ENCODE data around the gene ROBO2. TPM values are rescaled to one million over a fixed set of nuclear protein-coding genes. Genes with fewer than 3 reads are reported as not detected.

Gene ROBO2
- polyA plus RNA-seq, 1 donor from 2014 or later: 55.5 TPM

DNA sequence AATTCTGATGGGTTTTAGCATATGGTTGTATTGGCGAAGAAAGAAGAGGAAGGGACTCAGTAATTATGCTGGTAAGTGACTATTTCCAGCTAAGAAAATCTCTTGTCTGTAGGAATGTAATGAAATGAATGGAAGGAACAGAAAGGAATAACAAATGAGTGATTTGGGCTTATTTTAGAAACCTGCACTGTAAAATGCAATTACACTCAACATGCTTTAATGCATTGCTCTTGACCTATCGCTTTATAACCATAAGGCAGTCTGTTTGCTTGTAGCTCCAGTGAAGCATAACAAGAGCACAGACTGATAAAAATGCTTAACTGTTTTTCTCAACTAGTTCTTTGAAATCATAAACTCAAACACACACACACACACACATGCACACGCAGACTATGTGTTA, 549.0 kb downstream of the ROBO2 start:
- Histone ChIP-seq H3F3A (ENCODE audit: insufficient read depth, low read length, poor library complexity, severe bottlenecking) (no peaks in the 10 kb centered on the region), H3K27ac (ENCODE audit: low read length) (no peak overlapping the region), H3K79me2 (replicated peaks; ENCODE audit: insufficient read depth, low read length) (no peaks in the 10 kb centered on the region), H3K9me3 (ENCODE audit: low read length) (no peaks in the 10 kb centered on the region), H3K9me2 (ENCODE audit: insufficient read depth, low read length) (no peaks in the 10 kb centered on the region), H2AFZ (ENCODE audit: low read depth, low read length) (no peak overlapping the region), H3K9ac (ENCODE audit: low read length) (no peak overlapping the region), H4K20me1 (ENCODE audit: insufficient read depth) (no peaks in the 10 kb centered on the region), H3K4me3 (ENCODE audit: low read length) (no peak overlapping the region), H3K4me2 (ENCODE audit: low read length) (no peak overlapping the region), H3K36me3 (ENCODE audit: insufficient read depth, low read length) (no peaks in the 10 kb centered on the region), H3K27me3 (ENCODE audit: insufficient read depth, low read depth, low read length) (no peaks in the 10 kb centered on the region)
- TF ChIP-seq CTCF (IDR thresholded peaks at IDR 0.05; ENCODE audit: poor library complexity, severe bottlenecking) (no peak), MXI1 (conservative IDR thresholded peaks at IDR 0.05; ENCODE audit: poor library complexity, severe bottlenecking) (no peak), EZH2 (IDR thresholded peaks at IDR 0.05; ENCODE audit: borderline replicate concordance, insufficient read depth, low read length, poor library complexity, severe bottlenecking) (no peak), RAD21 (conservative IDR thresholded peaks at IDR 0.05) (no peak), TAF1 (IDR thresholded peaks at IDR 0.05; ENCODE audit: low read depth) (no peak), REST (IDR thresholded peaks at IDR 0.05; ENCODE audit: borderline replicate concordance) (no peak), EP300 (conservative IDR thresholded peaks at IDR 0.05; ENCODE audit: poor library complexity, severe bottlenecking) (no peak), POLR2AphosphoS5 (IDR thresholded peaks at IDR 0.05) (no peak), SMC3 (conservative IDR thresholded peaks at IDR 0.05; ENCODE audit: poor library complexity) (no peak)

DNA sequence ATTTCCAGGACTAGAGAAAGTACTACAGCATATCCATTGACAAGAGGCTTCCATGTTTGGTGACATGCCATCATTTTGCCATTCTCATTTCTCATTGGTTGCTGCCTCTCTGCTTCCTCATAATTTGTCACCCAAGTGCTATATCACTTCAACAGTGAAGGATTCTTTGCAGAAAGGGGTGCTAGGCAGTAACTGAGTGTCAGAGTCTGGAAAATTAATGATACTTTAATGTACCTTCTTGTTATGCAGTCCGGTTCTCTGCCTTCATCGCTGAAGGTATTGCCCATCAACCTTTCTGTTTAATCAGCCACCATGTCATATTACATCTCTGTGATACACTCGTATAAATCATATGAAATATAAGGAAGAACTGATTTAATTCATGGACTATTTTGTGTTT, 550.3 kb downstream of the ROBO2 start:
- no peak for TF ChIP-seq POLR2AphosphoS5 (IDR thresholded peaks at IDR 0.05)
- no peak for TF ChIP-seq EZH2 (IDR thresholded peaks at IDR 0.05; ENCODE audit: borderline replicate concordance, insufficient read depth, low read length, poor library complexity, severe bottlenecking)
- Histone ChIP-seq H3K9me2 (ENCODE audit: insufficient read depth, low read length) (no peaks in the 10 kb centered on the region), H3K4me3 (ENCODE audit: low read length) (no peak overlapping the region), H3K4me2 (ENCODE audit: low read length) (no peak overlapping the region), H3K27me3 (ENCODE audit: insufficient read depth, low read depth, low read length) (no peaks in the 10 kb centered on the region), H4K20me1 (ENCODE audit: insufficient read depth) (no peaks in the 10 kb centered on the region), H2AFZ (ENCODE audit: low read depth, low read length) (no peak overlapping the region), H3K27ac (ENCODE audit: low read length) (no peak overlapping the region), H3K79me2 (replicated peaks; ENCODE audit: insufficient read depth, low read length) (no peaks in the 10 kb centered on the region), H3K9me3 (ENCODE audit: low read length) (no peaks in the 10 kb centered on the region), H3K9ac (ENCODE audit: low read length) (no peak overlapping the region), H3F3A (ENCODE audit: insufficient read depth, low read length, poor library complexity, severe bottlenecking) (no peaks in the 10 kb centered on the region), H3K36me3 (ENCODE audit: insufficient read depth, low read length) (no peaks in the 10 kb centered on the region)
